HG02588 (cell line): ENCODE measurements around the gene IL10.

Source experiments
- ATAC-seq: cut with Tn5 transposase; IDR thresholded peaks from one replicate; pipeline ENCODE4 v1.9.1; 2021; ENCODE audit warnings: mild to moderate bottlenecking, moderate library complexity; ENCODE audit not compliant: unreplicated experiment

Gene IL10

GRCh38 chr1:206737729-206738201 is 34.5 kb downstream of the IL10 start:
- no peak for ATAC-seq

GRCh38 chr1:206736878-206737728 is 35.2 kb downstream of the IL10 start:
- ATAC-seq: no peak

- no peak for ATAC-seq
These were observed 36.7 kb downstream of the IL10 start for GRCh38 chr1:206735553-206736031.

- no peak for ATAC-seq
These were observed 37.7 kb downstream of the IL10 start for GRCh38 chr1:206734499-206735142.

- ATAC-seq: no peak
These were observed 39.3 kb downstream of the IL10 start for GRCh38 chr1:206732992-206733391.

- no peak for ATAC-seq
These were observed 39.8 kb downstream of the IL10 start for GRCh38 chr1:206732508-206732907.

GRCh38 chr1:206729507-206729906 is 42.8 kb downstream of the IL10 start:
- ATAC-seq: no peak

- ATAC-seq: no peak
These were observed 43.2 kb downstream of the IL10 start for GRCh38 chr1:206729050-206729449.

- ATAC-seq: no peak
These were observed 43.7 kb downstream of the IL10 start for GRCh38 chr1:206728697-206728987.

- ATAC-seq: no peak
These were observed 44.2 kb downstream of the IL10 start for GRCh38 chr1:206727981-206728696.

- no peak for ATAC-seq
These were observed 47.0 kb downstream of the IL10 start for GRCh38 chr1:206725109-206725963.

GRCh38 chr1:206723805-206724472 is 48.4 kb downstream of the IL10 start:
- ATAC-seq: no peak

GRCh38 chr1:206723462-206723804 is 48.9 kb downstream of the IL10 start:
- no peak for ATAC-seq

- ATAC-seq: no peak
These were observed 49.4 kb downstream of the IL10 start for GRCh38 chr1:206722751-206723461.

GRCh38 chr1:206721454-206721853 is 50.8 kb downstream of the IL10 start:
- no peak for ATAC-seq

- ATAC-seq: no peak
These were observed 53.0 kb downstream of the IL10 start for GRCh38 chr1:206719169-206719839.

- no peak for ATAC-seq
These were observed 54.7 kb downstream of the IL10 start for GRCh38 chr1:206717674-206717989.
